Measurements from ENCODE around the gene ANKS3.
A peak's percentile ranks its signal among the peaks of the same experiment; 100 is the strongest.

The ANKS3 gene

DNA sequence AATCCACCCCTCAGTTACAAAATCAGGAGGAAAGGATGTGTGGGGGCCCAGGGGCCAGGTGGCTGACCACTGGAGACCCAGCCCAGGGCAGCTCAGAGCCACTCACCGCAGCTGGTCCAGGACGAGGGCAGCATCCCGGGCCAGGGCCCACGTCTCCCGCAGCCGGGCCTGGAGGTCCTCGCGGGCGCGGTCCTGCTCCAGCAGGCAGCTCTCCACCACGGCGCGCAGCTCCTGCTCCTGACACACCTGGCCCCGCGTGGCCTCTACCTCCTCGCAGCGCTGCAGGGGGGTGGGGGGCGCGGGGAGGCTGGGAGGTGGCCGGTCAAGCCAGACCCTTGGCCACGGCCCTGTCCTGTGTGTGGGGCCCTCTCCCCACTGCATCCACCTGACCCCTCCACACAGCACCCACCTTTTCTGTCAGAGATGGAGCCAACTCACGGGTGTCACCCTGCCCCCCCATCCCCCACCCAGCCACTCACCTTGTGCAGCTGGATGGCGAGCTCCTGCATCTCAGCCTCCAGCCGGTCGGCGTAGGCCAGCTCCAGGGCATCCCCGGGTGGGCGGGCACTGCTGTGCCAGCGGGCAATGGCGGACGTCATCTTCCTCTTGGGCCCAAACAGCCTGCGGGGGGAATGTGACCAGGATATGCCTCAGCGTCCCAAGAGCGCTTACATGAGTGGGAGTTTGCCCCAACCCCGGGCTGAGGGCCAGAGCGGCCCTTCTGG, 35.6 kb downstream of the ANKS3 start:
- TF ChIP-seq POLR2A (IDR thresholded peaks at IDR 0.05; ENCODE audit: low read depth, low read length) (peak; percentile 30), POLR2AphosphoS5 (IDR thresholded peaks at IDR 0.05; ENCODE audit: low read depth, low read length) (no peak; the same call in 1 of the 2 replicates)
- no peak for FAIRE-seq
- DNase-seq (ENCODE audit: insufficient read length) = peak; percentile 5

DNA sequence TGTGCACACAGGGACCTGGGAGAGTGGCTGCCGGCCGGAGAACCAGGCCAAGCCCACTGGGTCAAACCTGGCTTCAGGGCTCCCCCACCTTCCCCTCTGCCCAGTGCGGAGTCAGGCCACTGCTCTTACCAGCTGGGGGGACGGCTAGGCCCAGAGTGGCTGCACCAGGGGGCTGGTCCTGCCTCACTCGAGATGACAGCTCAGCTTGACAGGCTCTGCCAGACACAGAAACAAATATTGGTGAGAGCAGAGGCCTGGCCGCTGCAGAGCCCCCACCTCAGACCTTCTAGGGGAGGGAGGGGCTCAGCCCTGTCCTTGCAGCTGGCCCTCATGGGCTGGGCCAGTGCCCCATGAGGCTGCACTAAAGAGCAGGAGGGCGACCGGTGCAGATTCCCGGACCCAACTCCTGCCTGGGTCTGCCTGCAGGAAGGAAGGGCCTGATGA, 36.2 kb downstream of the ANKS3 start:
- no peak for DNase-seq (ENCODE audit: insufficient read length)
- no peak for FAIRE-seq
- TF ChIP-seq POLR2A (IDR thresholded peaks at IDR 0.05; ENCODE audit: low read depth, low read length) = no peak; the same call in 1 of the 2 replicates
- TF ChIP-seq TAF1 (IDR thresholded peaks at IDR 0.05; ENCODE audit: borderline replicate concordance, low read depth, low read length) = no peak
- no peak for TF ChIP-seq POLR2AphosphoS5 (IDR thresholded peaks at IDR 0.05; ENCODE audit: low read depth, low read length)

DNA sequence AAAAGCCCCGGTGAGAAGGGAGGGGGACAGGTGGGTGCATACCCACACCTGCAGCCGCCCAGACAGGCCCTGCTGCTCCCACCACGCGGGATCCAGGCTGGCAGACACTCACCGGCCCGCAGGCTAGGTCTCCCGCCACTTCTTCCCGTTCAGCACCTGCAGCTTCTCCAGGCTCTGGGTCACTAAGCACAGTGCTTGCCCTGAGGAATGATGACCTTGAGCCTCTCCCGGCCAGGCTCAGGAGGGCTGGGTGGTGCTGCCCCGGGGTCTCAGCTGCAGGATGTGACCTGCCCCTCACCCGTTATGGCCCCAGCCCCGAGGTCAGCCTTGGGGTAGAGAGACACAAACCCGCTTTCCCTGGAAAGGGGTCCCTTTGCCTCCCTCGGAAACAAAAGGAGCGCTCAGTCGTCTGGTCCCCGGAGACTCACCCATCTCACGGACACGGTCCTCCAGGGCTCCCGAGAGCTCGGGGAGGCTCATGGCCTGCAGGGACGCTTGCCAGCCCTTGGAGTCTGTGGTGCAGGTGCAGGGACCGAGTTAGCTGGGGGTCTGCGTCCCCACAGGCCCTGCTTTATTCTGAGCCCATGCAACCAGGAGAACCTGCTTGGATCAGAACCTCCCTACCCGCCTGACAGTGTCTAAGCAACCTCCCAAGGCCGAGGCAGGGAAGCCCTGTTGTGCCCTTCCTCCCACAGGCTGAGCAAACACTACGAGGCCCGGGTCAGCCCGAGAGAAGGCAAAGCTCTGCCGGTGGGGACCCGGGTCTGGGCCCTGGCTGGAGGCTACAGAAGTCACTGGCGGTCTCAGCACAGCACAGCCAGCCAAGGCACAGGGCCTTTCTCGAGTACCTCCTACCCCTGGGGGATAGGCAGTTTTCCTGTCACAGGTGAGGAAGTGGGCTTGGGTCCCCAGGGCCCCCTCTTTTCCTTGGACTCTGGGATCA, 36.9 kb downstream of the ANKS3 start:
- no peak for DNase-seq (ENCODE audit: insufficient read length)
- TF ChIP-seq POLR2A (IDR thresholded peaks at IDR 0.05; ENCODE audit: low read depth, low read length) (peak; percentile 7; the same call in 1 of the 2 replicates), TAF1 (IDR thresholded peaks at IDR 0.05; ENCODE audit: borderline replicate concordance, low read depth, low read length) (no peak), POLR2AphosphoS5 (IDR thresholded peaks at IDR 0.05; ENCODE audit: low read depth, low read length) (peak; percentile 57)
- no peak for FAIRE-seq

DNA sequence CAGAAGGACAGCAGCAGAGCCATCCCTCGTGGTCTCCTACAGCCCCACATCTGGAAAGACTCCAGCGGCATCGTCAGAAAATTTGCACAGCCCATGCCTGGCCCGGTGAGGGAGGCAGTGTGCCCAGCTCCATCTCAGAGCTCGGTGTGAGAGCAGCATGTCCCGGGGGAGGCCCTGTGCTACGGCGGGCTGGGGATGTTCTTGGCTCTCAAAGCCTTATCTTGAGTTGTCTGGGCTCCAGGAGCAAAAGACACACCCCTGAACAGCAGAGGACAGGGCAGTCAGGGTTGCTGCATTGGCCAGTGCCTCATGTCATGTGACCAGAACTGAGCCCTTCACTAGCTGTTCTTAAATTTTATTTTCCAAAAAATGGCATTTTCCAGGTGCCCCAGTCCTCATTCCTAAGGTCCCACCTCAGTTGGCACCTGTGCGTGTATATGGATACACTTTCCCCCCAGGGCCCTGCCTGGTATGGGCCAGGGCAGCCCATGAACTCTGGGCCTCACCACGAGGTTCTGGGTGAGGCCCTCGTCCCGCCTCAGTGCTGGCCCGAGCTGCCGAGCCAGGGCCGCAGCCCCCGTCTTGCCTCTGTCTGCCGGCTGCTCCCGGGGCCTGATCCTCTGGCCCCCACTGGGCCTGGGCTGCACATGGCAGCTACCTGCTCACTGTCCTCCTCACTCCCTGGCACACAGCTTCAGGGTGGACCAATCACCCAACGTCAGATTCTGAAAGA, 37.7 kb downstream of the ANKS3 start:
- no peak for FAIRE-seq
- TF ChIP-seq TAF1 (IDR thresholded peaks at IDR 0.05; ENCODE audit: borderline replicate concordance, low read depth, low read length) (no peak), POLR2AphosphoS5 (IDR thresholded peaks at IDR 0.05; ENCODE audit: low read depth, low read length) (no peak), POLR2A (IDR thresholded peaks at IDR 0.05; ENCODE audit: low read depth, low read length) (peak; percentile 17; the same call in 1 of the 2 replicates)

DNA sequence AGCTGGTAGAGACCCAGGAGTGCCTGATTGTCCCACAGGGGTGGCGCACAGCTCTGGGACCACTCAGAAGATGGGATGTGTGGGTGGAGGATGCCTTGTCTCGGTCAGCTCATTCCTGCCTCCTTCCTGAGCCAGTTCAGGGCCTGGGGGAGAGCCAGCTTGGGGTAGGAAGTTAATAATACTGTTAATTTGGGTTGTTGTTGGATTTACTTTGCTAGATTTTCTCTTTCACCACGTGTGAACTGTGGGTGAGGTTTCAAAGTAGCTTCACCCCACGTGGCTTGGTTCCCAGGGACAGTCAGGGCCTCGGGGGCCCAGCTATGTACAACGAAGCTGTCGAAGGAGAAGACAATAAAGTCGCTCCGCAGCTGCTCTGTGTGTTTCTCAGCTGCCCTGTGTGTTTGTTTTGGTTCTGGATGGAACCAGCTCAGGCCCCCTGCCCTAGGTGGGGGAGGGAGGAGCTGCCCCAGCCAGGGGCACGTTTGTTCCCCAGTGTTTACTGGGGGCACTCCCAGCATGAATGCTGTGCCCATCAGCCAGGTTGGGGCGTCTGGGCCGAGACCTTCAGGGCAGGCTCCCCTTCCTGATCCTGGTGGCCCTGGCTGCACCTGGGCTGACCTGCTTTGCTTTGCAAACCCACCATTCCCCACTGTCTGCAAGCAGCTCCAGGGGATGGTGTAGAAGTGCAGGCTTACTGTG, 38.4 kb downstream of the ANKS3 start:
- FAIRE-seq (no peak), DNase-seq (ENCODE audit: insufficient read length) (no peak)
- TF ChIP-seq POLR2AphosphoS5 (IDR thresholded peaks at IDR 0.05; ENCODE audit: low read depth, low read length) (no peak), TAF1 (IDR thresholded peaks at IDR 0.05; ENCODE audit: borderline replicate concordance, low read depth, low read length) (no peak), POLR2A (IDR thresholded peaks at IDR 0.05; ENCODE audit: low read depth, low read length) (no peak)

More for the DNA sequence above, 37.7 kb downstream of the ANKS3 start:
- DNase-seq (ENCODE audit: insufficient read length) = no peak

DNA sequence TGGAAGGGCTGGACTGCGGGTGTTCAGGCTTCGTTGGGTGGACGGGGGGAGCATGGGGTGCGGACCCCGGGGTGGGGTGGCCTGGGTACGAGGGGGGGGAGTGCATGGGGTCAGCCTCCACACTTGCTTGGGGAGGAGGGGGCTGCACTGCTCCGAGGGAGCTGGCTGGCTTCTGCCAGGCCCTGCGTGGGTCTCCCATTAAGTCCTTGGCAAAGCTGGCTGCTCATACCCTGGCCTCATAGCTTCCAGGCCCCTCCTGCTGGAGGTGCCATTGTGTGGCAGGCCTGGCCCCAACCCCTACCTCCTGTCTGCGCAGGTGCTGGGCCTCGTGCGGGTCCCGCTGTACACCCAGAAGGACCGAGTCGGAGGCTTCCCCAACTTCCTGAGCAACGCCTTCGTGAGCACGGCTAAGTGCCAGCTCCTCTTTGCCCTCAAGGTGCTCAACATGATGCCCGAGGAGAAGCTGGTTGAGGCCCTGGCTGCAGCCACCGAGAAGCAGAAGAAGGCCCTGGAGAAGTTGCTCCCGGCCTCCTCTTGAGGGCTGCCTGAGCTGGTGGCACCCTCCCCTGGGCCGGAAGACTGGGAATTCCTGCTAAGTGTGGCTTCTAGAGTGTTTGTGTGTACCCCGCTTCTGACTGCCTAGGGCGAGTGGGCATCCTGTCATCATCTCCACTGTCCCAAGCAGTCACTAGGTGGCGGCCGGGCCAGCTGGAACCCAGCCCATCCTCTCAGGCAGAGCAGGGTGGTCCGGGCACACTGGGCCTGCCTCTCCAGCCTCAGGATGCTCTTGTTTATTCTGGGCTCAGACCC, 39.2 kb downstream of the ANKS3 start:
- no peak for DNase-seq (ENCODE audit: insufficient read length)
- TF ChIP-seq POLR2A (IDR thresholded peaks at IDR 0.05; ENCODE audit: low read depth, low read length) (no peak), TAF1 (IDR thresholded peaks at IDR 0.05; ENCODE audit: borderline replicate concordance, low read depth, low read length) (no peak), POLR2AphosphoS5 (IDR thresholded peaks at IDR 0.05; ENCODE audit: low read depth, low read length) (no peak)
- no peak for FAIRE-seq

DNA sequence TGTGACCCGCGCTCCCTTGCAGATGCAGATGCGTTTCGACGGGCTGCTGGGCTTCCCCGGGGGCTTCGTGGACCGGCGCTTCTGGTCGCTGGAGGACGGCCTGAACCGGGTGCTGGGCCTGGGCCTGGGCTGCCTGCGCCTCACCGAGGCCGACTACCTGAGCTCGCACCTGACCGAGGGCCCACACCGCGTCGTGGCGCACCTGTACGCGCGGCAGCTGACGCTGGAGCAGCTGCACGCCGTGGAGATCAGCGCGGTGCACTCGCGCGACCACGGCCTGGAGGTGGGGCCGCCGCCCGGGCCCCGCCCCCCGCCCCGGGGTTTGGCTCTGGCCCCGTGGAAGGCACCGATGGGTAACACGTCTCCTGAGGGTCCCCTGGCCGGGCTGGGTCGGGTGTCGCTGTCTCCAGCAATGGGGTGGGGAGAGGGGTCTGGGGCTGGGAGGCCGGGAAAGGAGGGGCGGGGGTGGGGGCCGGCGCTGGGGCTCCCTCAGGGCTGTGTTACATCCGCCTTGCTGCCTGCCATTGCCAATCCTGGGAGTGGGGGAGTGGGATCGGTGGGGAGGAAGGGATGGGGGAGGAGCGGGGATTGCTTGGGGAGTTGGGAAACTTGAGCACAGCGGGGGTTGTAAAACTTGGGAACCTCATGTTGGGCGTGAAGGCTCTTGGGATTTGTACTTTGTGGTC, 40.0 kb downstream of the ANKS3 start:
- peak; percentile 62 for FAIRE-seq
- peak; percentile 78 for DNase-seq (ENCODE audit: insufficient read length)
- no peak for TF ChIP-seq TAF1 (IDR thresholded peaks at IDR 0.05; ENCODE audit: borderline replicate concordance, low read depth, low read length)
- TF ChIP-seq POLR2A (IDR thresholded peaks at IDR 0.05; ENCODE audit: low read depth, low read length) = no peak
- TF ChIP-seq POLR2AphosphoS5 (IDR thresholded peaks at IDR 0.05; ENCODE audit: low read depth, low read length) = no peak; the same call in 1 of the 2 replicates

DNA sequence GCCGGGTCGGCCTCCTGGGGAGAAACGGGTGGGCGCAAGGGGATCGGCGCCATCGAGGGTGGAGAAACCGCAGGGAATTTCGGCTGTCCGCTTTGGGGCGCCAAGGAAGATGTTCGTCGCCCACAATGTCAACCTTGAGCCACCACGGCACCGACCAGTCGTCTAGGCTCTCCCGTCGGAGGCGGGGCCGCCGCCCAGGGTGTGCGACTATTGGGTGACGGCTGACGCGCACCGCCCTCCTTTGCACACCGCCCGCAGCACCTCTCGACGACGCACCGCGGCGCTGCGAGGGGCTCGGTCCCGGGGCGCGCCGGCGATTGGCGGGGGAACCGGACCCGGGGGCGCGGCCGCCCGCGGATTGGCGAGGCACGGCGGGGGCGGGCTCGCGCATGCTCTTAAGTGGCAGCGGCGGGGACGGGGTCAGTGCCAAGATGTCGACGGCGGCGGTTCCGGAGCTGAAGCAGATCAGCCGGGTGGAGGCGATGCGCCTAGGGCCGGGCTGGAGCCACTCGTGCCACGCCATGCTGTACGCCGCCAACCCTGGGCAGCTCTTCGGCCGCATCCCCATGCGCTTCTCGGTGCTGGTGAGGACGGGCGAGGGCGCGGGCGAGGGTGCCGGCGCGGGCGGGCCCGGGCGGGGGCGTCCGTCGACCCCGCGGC, 40.6 kb downstream of the ANKS3 start, which contains the start of gene NUDT16L1:
TSS of gene NUDT16L1 (plus strand) at position 267 of the 660 bp plus-strand sequence. CDS start at position 432, 165 bp downstream.
- DNase-seq (ENCODE audit: insufficient read length) = peak; percentile 99
- FAIRE-seq = peak; percentile 100
- TF ChIP-seq POLR2AphosphoS5 (IDR thresholded peaks at IDR 0.05; ENCODE audit: low read depth, low read length) (peak; percentile 93), POLR2A (IDR thresholded peaks at IDR 0.05; ENCODE audit: low read depth, low read length) (peak; percentile 96), TAF1 (IDR thresholded peaks at IDR 0.05; ENCODE audit: borderline replicate concordance, low read depth, low read length) (peak; percentile 77)

Data from GM12892 (cell line).